Embryonic facial prominence (tissue), 1 donor: ENCODE measurements around the gene PRKAR1B.

Experiments used
- DNase-seq: peaks from one replicate; pipeline ENCODE4 v3.0.0-alpha.2; 2016; ENCODE audit errors: extremely low spot score

The PRKAR1B gene

GRCh38 chr7:691361-692045 is 35.6 kb downstream of the PRKAR1B start:
- DNase-seq = no peak

GRCh38 chr7:690478-691360 is 36.4 kb downstream of the PRKAR1B start:
- no peak for DNase-seq

GRCh38 chr7:685540-685939 is 41.5 kb downstream of the PRKAR1B start:
- no peak for DNase-seq

GRCh38 chr7:684416-684815 is 42.7 kb downstream of the PRKAR1B start:
- DNase-seq = no peak

GRCh38 chr7:683526-684205 is 43.4 kb downstream of the PRKAR1B start:
- no peak for DNase-seq

GRCh38 chr7:682810-683209 is 44.3 kb downstream of the PRKAR1B start:
- no peak for DNase-seq

GRCh38 chr7:681551-682307 is 45.4 kb downstream of the PRKAR1B start:
- no peak for DNase-seq

GRCh38 chr7:680411-681127 is 46.5 kb downstream of the PRKAR1B start:
- no peak for DNase-seq

GRCh38 chr7:676972-677385 is 50.1 kb downstream of the PRKAR1B start:
- no peak for DNase-seq

- DNase-seq = no peak
These were observed 50.7 kb downstream of the PRKAR1B start for GRCh38 chr7:676246-676971.

- no peak for DNase-seq
These were observed 52.3 kb downstream of the PRKAR1B start for GRCh38 chr7:674454-675410.

GRCh38 chr7:673681-674453 is 53.2 kb downstream of the PRKAR1B start:
- DNase-seq = no peak

GRCh38 chr7:672891-673290 is 54.2 kb downstream of the PRKAR1B start:
- no peak for DNase-seq

- no peak for DNase-seq
These were observed 55.6 kb downstream of the PRKAR1B start for GRCh38 chr7:671415-672042.

- DNase-seq = no peak
These were observed 56.3 kb downstream of the PRKAR1B start for GRCh38 chr7:670501-671390.

GRCh38 chr7:668958-669357 is 58.1 kb downstream of the PRKAR1B start:
- DNase-seq = no peak
